ENCODE data around the gene LAD1. TPM values are rescaled to one million over a fixed set of nuclear protein-coding genes. Genes with fewer than 3 reads are reported as not detected.

The LAD1 gene
- total and polyA plus RNA-seq, 2 of the 13 experiments (the other 11 are each of a cell fraction or from before 2014, with no cell fraction given) = 10.8 to 65.6 TPM

DNA sequence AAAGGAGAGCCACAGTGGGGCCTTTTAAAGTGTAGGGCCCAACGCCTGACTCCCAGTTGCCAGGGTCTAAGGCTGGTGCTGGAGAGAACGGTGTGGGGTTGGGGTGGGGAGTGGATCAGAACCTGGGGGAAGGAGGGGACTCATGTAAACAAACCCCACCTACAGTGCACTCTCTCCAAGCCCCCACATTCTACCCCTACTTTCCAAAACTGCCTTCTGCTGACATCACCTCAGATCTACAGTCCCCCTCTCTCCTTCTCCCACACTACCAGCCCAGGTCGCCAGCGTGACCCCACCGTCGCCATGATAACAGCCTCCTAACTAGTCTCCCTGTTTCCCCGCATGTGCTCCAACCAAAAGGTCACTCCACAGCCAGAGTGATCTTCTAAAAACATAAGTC lies 48.2 kb downstream of the LAD1 start:
- no peaks in the 10 kb centered on the region for H4K20me1 ChIP-seq (ENCODE audit: insufficient read depth, low read length)
- POLR2A ChIA-PET = no interaction called here
- no peaks in the 10 kb centered on the region for H3K9me3 ChIP-seq (ENCODE audit: low read length)
- no peak overlapping the region for H3K9ac ChIP-seq (ENCODE audit: insufficient read depth, low read depth, low read length)
- no peaks in the 10 kb centered on the region for H3K79me2 ChIP-seq (ENCODE audit: insufficient read depth, low read length)
- TF ChIP-seq RCOR2 (CRISPR knock-in tag; IDR thresholded peaks at IDR 0.05) (no peak), NFYC (CRISPR knock-in tag; IDR thresholded peaks at IDR 0.05) (no peak), DPF2 (CRISPR knock-in tag; IDR thresholded peaks at IDR 0.05; ENCODE audit: borderline replicate concordance, low read depth) (no peak), MBD4 (IDR thresholded peaks at IDR 0.05; ENCODE audit: borderline replicate concordance, low read length) (no peak), HMGA1 (CRISPR knock-in tag; conservative IDR thresholded peaks at IDR 0.05) (no peak), CCAR2 (optimal IDR thresholded peaks at IDR 0.05; ENCODE audit: low read depth, low read length) (no peak), HOXD1 (CRISPR knock-in tag; IDR thresholded peaks at IDR 0.05) (no peak), ELF4 (CRISPR knock-in tag; IDR thresholded peaks at IDR 0.05; ENCODE audit: borderline replicate concordance) (no peak), SOX13 (IDR thresholded peaks at IDR 0.05) (no peak), SOX13 (CRISPR knock-in tag; conservative IDR thresholded peaks at IDR 0.05 in 1 of 2, IDR thresholded peaks at IDR 0.05 in 1 of 2) (no peak), REXO4 (CRISPR knock-in tag; IDR thresholded peaks at IDR 0.05; ENCODE audit: borderline replicate concordance) (no peak), SP5 (CRISPR knock-in tag; IDR thresholded peaks at IDR 0.05; ENCODE audit: borderline replicate concordance, low read depth) (no peak), ZFYVE20 (CRISPR knock-in tag; IDR thresholded peaks at IDR 0.05; ENCODE audit: borderline replicate concordance, low read depth) (no peak), NFKBIZ (CRISPR knock-in tag; IDR thresholded peaks at IDR 0.05) (no peak), PCBP1 (IDR thresholded peaks at IDR 0.05; ENCODE audit: borderline replicate concordance, low read depth, low read length) (no peak), SIX4 (CRISPR knock-in tag; IDR thresholded peaks at IDR 0.05) (no peak)
- TF ChIP-seq, protein P1, sequence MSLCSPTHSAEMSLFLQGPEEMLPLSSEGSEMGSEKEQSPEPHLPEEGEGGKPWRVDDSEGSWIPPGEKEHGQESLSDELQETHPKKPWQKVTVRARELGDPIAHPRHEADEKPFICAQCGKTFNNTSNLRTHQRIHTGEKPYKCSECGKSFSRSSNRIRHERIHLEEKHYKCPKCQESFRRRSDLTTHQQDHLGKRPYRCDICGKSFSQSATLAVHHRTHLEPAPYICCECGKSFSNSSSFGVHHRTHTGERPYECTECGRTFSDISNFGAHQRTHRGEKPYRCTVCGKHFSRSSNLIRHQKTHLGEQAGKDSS (CRISPR knock-in tag; IDR thresholded peaks at IDR 0.05; ENCODE audit: borderline replicate concordance, low read depth) = no peak
- TF ChIP-seq, protein P2, sequence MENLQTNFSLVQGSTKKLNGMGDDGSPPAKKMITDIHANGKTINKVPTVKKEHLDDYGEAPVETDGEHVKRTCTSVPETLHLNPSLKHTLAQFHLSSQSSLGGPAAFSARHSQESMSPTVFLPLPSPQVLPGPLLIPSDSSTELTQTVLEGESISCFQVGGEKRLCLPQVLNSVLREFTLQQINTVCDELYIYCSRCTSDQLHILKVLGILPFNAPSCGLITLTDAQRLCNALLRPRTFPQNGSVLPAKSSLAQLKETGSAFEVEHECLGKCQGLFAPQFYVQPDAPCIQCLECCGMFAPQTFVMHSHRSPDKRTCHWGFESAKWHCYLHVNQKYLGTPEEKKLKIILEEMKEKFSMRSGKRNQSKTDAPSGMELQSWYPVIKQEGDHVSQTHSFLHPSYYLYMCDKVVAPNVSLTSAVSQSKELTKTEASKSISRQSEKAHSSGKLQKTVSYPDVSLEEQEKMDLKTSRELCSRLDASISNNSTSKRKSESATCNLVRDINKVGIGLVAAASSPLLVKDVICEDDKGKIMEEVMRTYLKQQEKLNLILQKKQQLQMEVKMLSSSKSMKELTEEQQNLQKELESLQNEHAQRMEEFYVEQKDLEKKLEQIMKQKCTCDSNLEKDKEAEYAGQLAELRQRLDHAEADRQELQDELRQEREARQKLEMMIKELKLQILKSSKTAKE (CRISPR knock-in tag; IDR thresholded peaks at IDR 0.05; ENCODE audit: borderline replicate concordance) = no peak
- no peak for FAIRE-seq
- no peak overlapping the region for H2AFZ ChIP-seq (ENCODE audit: low read length)
- WGBS (ENCODE audit: low lambda C conversion rate) = 36% methylated on average over 7 of the region's 7 CpGs
- intact Hi-C loops (cut with micrococcal nuclease; ENCODE audit: unreplicated experiment) (no loop called here), in situ Hi-C loops (cut with HindIII; ENCODE audit: extremely low pct_ligation_motif_present, low pct_unique_long_range_greater_than_20kb) (no loop called here)
- peaks cover 0 to 12% of the 10 kb centered on the region in 2 experiments; a peak in 2 of 5 replicates for H3K27me3 ChIP-seq (ENCODE audit: control insufficient read depth in 1 of 2, insufficient read depth in 2 of 2, low read length in 2 of 2)
- no peak overlapping the region for H3K27ac ChIP-seq (ENCODE audit: extremely low read length, insufficient read depth, low read length)
- CTCF ChIA-PET (ENCODE audit: low intra/inter-chr PET ratio, low total read pairs) = no interaction called here
- no peaks in the 10 kb centered on the region for H3K4me1 ChIP-seq (ENCODE audit: insufficient read depth, low read length)
- no peak for DNase-seq (ENCODE audit: low spot score)
- no peak overlapping the region for H3K4me3 ChIP-seq (replicated peaks in 1 of 3; ENCODE audit: insufficient read depth in 1 of 3, low read depth in 2 of 3, low read length in 3 of 3)
- no TSS peak for BruUV-seq (replicated peaks)
- no peak overlapping the region for H3K4me2 ChIP-seq (ENCODE audit: low read depth, low read length)
- H3K36me3 ChIP-seq (replicated peaks in 1 of 2; ENCODE audit: control insufficient read depth in 1 of 2, insufficient read depth in 2 of 2, low read length in 2 of 2) = no peaks in the 10 kb centered on the region
- no peak for ATAC-seq

Measured in HepG2 (cell line).